ENCODE data around the gene CYB561. TPM values are rescaled to one million over a fixed set of nuclear protein-coding genes. Genes with fewer than 3 reads are reported as not detected.

Gene CYB561
- total and polyA plus RNA-seq, 4 donors, result 41.2 to 97.9 (median 45.8) TPM

GRCh38 chr17:63431939-63432804 lies 13.9 kb downstream of the CYB561 start:
- H3K4me1 ChIP-seq (ENCODE audit: control insufficient read depth in 5 of 5, insufficient read depth in 5 of 5, low read length in 5 of 5), result peaks cover 0 to 36% (median 17%) of the 10 kb centered on the region in 5 donors
- TF ChIP-seq CTCF (IDR thresholded peaks at IDR 0.05; ENCODE audit: control extremely low read depth, extremely low read depth), result no peak
- WGBS, 2 donors, result 49 to 70% methylated on average over 16 of the region's 16 CpGs
- peaks cover 0 to 3% (median 0%) of the 10 kb centered on the region in 3 donors for H3K27me3 ChIP-seq (ENCODE audit: control insufficient read depth in 3 of 3, insufficient read depth in 3 of 3, low read length in 2 of 3)
- no peak overlapping the region for H3K9ac ChIP-seq (ENCODE audit: insufficient read depth in 1 of 2, low read length in 2 of 2)
- peak in 2 of 3 donors; percentile 32 to 58 for DNase-seq
- no peak overlapping the region for H3K4me3 ChIP-seq
- peak overlapping the region in 1 of 2 donors; percentile 81 for H3K27ac ChIP-seq (ENCODE audit: low read depth in 1 of 2, low read length in 1 of 2)
- no peak for ATAC-seq (ENCODE audit: insufficient read depth, low FRiP score)
- no peaks in the 10 kb centered on the region for H3K9me3 ChIP-seq (ENCODE audit: control insufficient read depth in 4 of 4, insufficient read depth in 3 of 4, low read length in 3 of 4)
- H3K36me3 ChIP-seq (ENCODE audit: control insufficient read depth in 4 of 4, insufficient read depth in 4 of 4, low read length in 4 of 4), result peaks cover 0 to 3% (median under 1%) of the 10 kb centered on the region in 4 donors

- H3K4me1 ChIP-seq (ENCODE audit: control insufficient read depth in 5 of 5, insufficient read depth in 5 of 5, low read length in 5 of 5), result peaks cover 0 to 30% (median 17%) of the 10 kb centered on the region in 5 donors
- 74 to 86% methylated on average over 7 of the region's 7 CpGs for WGBS, 2 donors
These were observed 14.5 kb downstream of the CYB561 start for GRCh38 chr17:63431618-63431938.

GRCh38 chr17:63430223-63430622 lies 15.9 kb downstream of the CYB561 start:
- Histone ChIP-seq H3K27ac (ENCODE audit: low read depth in 1 of 2, low read length in 1 of 2) (no peak overlapping the region), H3K9ac (ENCODE audit: insufficient read depth in 1 of 2, low read length in 2 of 2) (no peak overlapping the region), H3K36me3 (ENCODE audit: control insufficient read depth in 4 of 4, insufficient read depth in 4 of 4, low read length in 4 of 4) (peaks cover 0 to 5% (median under 1%) of the 10 kb centered on the region in 4 donors), H3K27me3 (ENCODE audit: control insufficient read depth in 3 of 3, insufficient read depth in 3 of 3, low read length in 2 of 3) (no peaks in the 10 kb centered on the region), H3K9me3 (ENCODE audit: control insufficient read depth in 4 of 4, insufficient read depth in 3 of 4, low read length in 3 of 4) (no peaks in the 10 kb centered on the region), H3K4me1 (ENCODE audit: control insufficient read depth in 5 of 5, insufficient read depth in 5 of 5, low read length in 5 of 5) (peaks cover 0 to 26% (median 13%) of the 10 kb centered on the region in 5 donors), H3K4me3 (no peak overlapping the region)
- DNase-seq (no peak), ATAC-seq (ENCODE audit: insufficient read depth, low FRiP score) (no peak)
- TF ChIP-seq CTCF (IDR thresholded peaks at IDR 0.05; ENCODE audit: control extremely low read depth, extremely low read depth), result no peak
- 91% methylated on average over 11 of the region's 11 CpGs for WGBS, 2 donors

More at GRCh38 chr17:63431618-63431938, 14.5 kb downstream of the CYB561 start:
- ATAC-seq (ENCODE audit: insufficient read depth, low FRiP score) (no peak), DNase-seq (no peak)
- Histone ChIP-seq H3K9me3 (ENCODE audit: control insufficient read depth in 4 of 4, insufficient read depth in 3 of 4, low read length in 3 of 4) (no peaks in the 10 kb centered on the region), H3K27me3 (ENCODE audit: control insufficient read depth in 3 of 3, insufficient read depth in 3 of 3, low read length in 2 of 3) (no peaks in the 10 kb centered on the region), H3K4me3 (no peak overlapping the region), H3K36me3 (ENCODE audit: control insufficient read depth in 4 of 4, insufficient read depth in 4 of 4, low read length in 4 of 4) (peaks cover 0 to 5% (median under 1%) of the 10 kb centered on the region in 4 donors), H3K9ac (ENCODE audit: insufficient read depth in 1 of 2, low read length in 2 of 2) (no peak overlapping the region), H3K27ac (ENCODE audit: low read depth in 1 of 2, low read length in 1 of 2) (no peak overlapping the region)
- no peak for TF ChIP-seq CTCF (IDR thresholded peaks at IDR 0.05; ENCODE audit: control extremely low read depth, extremely low read depth)

Measured in lung (tissue), 12 donors.